Left kidney (tissue), 8 donors: Measurements from ENCODE around the gene KRTAP19-3. TPM values are rescaled to one million over a fixed set of nuclear protein-coding genes. Genes with fewer than 3 reads are reported as not detected.
"Not testable (repeated sequence)": the region's sequence is repeated elsewhere in the genome, so short reads cannot be mapped to it uniquely, and the experiment has no call there.

Source experiments
- DNase-seq: peaks from one replicate; pipeline ENCODE4 v3.0.0-alpha.2; 2013
- long read RNA-seq, 8 donors: transcript quantifications; one replicate each; lab custom pipeline, GENCODE V29; 2026
- polyA plus RNA-seq: library from polyadenylated mRNA; unstranded; fragments of 120-200 nt; gene quantifications from one replicate; pipeline ENCODE4 v1.2.1, GENCODE V29; 2013; ENCODE audit not compliant: insufficient read length

Gene KRTAP19-3
- not detected for polyA plus RNA-seq
- long read RNA-seq, donor 1: 0 reads
- long read RNA-seq, donor 2: 0 reads
- long read RNA-seq, donor 3: 0 reads
- long read RNA-seq, donor 4: 0 reads
- long read RNA-seq, donor 5: 0 reads
- long read RNA-seq, donor 6: 0 reads
- long read RNA-seq, donor 7: 0 reads
- long read RNA-seq, donor 8: 0 reads

GRCh38 chr21:30491963-30492428 is at the start of gene KRTAP19-3:
Gene KRTAP19-3, minus strand, starts transcription at chr21:30492013. Its CDS starts 56 bp downstream, at chr21:30491957.
- DNase-seq: no peak

- DNase-seq: no peak
These were observed 27.1 kb upstream of the KRTAP19-3 start for GRCh38 chr21:30518876-30519275.

DNA sequence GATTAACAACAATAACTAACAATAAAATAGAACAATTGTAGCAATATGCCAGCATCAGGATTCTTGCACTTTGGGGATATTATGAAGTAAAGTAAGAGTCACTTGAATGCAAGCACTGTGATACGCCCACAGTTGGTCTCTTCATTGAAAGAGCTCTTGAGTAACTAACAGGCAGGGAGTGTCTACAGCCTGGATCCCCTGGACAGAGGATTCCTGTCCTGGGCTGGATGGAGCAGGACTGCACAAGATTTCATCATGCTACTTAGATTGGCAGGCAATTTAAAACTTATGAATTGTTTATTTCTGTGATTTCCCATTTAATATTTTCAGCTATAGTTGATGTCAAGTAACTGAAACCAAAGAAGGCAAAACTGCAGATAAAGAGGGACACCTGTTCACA is 23.9 kb upstream of the KRTAP19-3 start:
- no peak for DNase-seq

- DNase-seq: not testable (repeated sequence)
These were observed 13.9 kb upstream of the KRTAP19-3 start for GRCh38 chr21:30505621-30506205.

DNA sequence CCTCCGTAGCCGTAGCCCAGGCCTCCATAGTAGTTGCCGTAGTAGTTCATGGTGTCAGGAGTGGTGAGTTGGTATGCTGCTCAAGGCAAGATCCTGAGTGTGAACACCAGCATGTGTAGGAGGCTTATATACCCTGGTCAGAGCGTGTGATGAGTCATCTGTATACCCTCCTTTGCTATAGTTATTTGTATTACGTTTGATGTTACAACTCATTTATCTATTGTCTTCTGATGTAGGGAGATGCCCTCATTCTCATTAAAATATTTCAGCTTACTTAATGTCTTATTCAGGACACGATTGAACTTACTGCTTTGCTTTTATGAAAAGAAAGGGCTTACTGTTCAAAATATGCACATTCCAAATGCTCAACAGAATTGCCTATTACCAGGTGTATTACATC is 10.2 kb upstream of the KRTAP19-3 start, which contains the start of gene KRTAP19-5:
TSS of gene KRTAP19-5 (minus strand) at position 101 of the 400 bp plus-strand sequence. CDS start at position 50, 51 bp downstream.
- DNase-seq: no peak

GRCh38 chr21:30497065-30497464 is 5.3 kb upstream of the KRTAP19-3 start, which contains the start of gene KRTAP19-4:
Gene KRTAP19-4, minus strand, starts transcription at chr21:30497165. Its CDS starts 55 bp downstream, at chr21:30497110.
- no peak for DNase-seq

- DNase-seq: no peak
These were observed 4.5 kb downstream of the KRTAP19-3 start, which contains the start of gene KRTAP19-2 for GRCh38 chr21:30487336-30487735. Gene KRTAP19-2, minus strand, starts transcription at chr21:30487436. Its CDS starts 88 bp downstream, at chr21:30487348.

- no peak for DNase-seq
These were observed 5.6 kb downstream of the KRTAP19-3 start for GRCh38 chr21:30486180-30486579.

- DNase-seq: no peak
These were observed 9.7 kb downstream of the KRTAP19-3 start for GRCh38 chr21:30482130-30482529.

- DNase-seq: no peak
These were observed 11.7 kb downstream of the KRTAP19-3 start, which contains the start of gene KRTAP19-1 for GRCh38 chr21:30480145-30480544. Gene KRTAP19-1, minus strand, starts transcription at chr21:30480367. Its CDS starts 50 bp downstream, at chr21:30480317.

DNA sequence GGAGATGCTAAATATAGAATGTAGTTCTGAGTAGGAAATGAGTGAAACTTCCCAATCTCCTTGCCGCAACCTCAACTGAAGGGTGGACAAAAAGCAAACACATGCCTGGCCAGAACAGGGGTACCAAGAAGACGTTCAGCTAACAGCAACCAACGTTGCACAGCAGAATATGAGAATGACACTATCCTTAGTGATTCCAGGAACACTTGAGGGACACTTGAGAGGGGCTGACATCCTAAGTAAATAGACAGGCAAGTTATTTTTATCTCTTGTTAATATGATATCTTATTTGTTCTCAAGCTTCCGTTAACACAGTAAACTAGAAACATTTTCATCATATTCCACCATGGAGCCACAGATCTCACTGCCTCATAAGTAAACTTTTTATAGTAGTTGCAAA is 12.6 kb downstream of the KRTAP19-3 start:
- no peak for DNase-seq

- DNase-seq: no peak
These were observed 13.8 kb downstream of the KRTAP19-3 start for GRCh38 chr21:30478004-30478403.

GRCh38 chr21:30468900-30469714 is 22.7 kb downstream of the KRTAP19-3 start:
- DNase-seq: peak; percentile 40

- DNase-seq: no peak
These were observed 28.1 kb downstream of the KRTAP19-3 start for GRCh38 chr21:30463713-30464112.

DNA sequence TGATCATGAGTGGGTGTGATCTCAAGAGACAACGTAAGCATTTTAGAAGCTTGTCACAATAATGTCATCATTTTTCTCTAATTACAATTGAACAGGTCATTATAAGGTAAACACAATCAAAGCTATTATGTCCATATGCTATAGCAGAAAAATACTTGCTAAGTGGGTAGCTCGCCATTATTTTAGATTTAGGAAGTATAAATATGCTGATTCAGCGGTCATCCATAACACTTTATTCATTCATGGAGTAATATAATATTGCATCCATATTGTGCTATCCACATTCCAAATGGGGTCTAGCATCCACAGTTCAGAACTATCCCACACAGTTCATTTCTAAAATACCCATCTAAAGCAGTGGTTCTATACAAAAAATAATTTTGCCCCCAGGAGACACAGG is 43.3 kb downstream of the KRTAP19-3 start:
- DNase-seq: no peak

GRCh38 chr21:30447056-30447455 is 44.8 kb downstream of the KRTAP19-3 start:
- peak; percentile 17 for DNase-seq

- no peak for DNase-seq
These were observed 47.6 kb downstream of the KRTAP19-3 start for GRCh38 chr21:30444204-30444603.

DNA sequence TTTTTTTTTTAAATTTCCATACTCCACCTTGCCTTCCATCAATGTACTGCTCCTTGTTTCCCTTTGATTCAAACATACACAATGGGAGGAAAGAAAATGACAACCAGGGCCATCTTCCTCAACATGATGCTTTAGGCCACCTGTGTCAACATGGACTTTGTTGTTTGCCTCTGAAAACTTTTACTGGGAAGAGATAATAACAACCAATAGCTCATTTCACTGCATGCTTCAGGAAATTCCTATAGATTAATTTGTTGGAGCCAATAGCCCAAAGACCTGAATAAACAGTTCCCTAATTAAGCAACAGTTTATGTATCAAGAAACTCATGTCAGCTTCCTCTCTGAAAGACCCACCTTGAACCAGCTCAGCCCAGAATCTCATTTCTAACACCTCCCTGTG is 48.6 kb downstream of the KRTAP19-3 start:
- no peak for DNase-seq
